GM12878 (cell line): ENCODE data around the gene HPS3. TPM values are rescaled to one million over a fixed set of nuclear protein-coding genes. Genes with fewer than 3 reads are reported as not detected.

ENCODE experiments used
- MTA3 ChIP-seq: IDR thresholded peaks from 2 replicates; pipeline ENCODE4 v1.6.1; 2012; ENCODE audit warnings: low read length, inconsistent platforms, borderline replicate concordance
- TAF1 ChIP-seq: IDR thresholded peaks from 2 replicates; pipeline ENCODE4 v1.6.1; 2011; ENCODE audit warnings: mild to moderate bottlenecking, low read depth, low read length, borderline replicate concordance
- WRNIP1 ChIP-seq: IDR thresholded peaks from 2 replicates; pipeline ENCODE4 v1.6.1; 2011; ENCODE audit warnings: low read depth, low read length, improper control_type of control experiment, borderline replicate concordance
- YBX1 ChIP-seq: fragments of 450-650 bp; IDR thresholded peaks from 2 replicates; pipeline ENCODE4 v1.6.1; 2016; ENCODE audit warnings: antibody characterized with exemption
- polyA plus RNA-seq, 11 experiments: library from polyadenylated mRNA; depleted of rRNA in 4 of 11; unstranded in 6 of 11; stranded (reverse) in 5 of 11; fragments of >200 nt; fragmentation: Nextera tagmentation in 4 of 11; fragmentation: Illumina TruSeq in 1 of 11; extraction: Ambion mirVana in 4 of 11; extraction: Trizol in 1 of 11; gene quantifications; 1 replicate in 1 of 11; 2 replicates in 10 of 11; pipeline versions ENCODE4 v1.2.1 to v1.2.3, GENCODE V29; 2011 to 2016; ENCODE audit warnings: inconsistent platforms in 2 of 11, missing spikeins in 2 of 11, low read depth in 1 of 11
- small RNA-seq: library from RNA; depleted of rRNA; stranded (forward); fragments of <200 nt; gene quantifications from one replicate; pipeline ENCODE3, GENCODE V24; 2014
- total RNA-seq, 4 experiments: library from RNA; depleted of rRNA in 3 of 4; stranded (reverse); fragments of >200 nt in 3 of 4; fragmentation: Illumina TruSeq in 1 of 4; extraction: Trizol in 1 of 4; gene quantifications; 2 replicates each; pipeline versions ENCODE4 v1.2.1 to v1.2.3, GENCODE V29; 2013 to 2021
- TF ChIP-seq, protein P1 (sequence below): IDR thresholded peaks from 2 replicates; pipeline ENCODE4 v1.6.1; 2012; ENCODE audit warnings: improper control_type of control experiment, low read depth, low read length; ENCODE audit not compliant: insufficient replicate concordance

Gene HPS3
- total and polyA plus RNA-seq, 10 of the 15 experiments (the other 5 are each of a cell fraction or from before 2014, with no cell fraction given) = 2.7 to 26.5 (median 14.8) TPM

- TF ChIP-seq, protein P1, sequence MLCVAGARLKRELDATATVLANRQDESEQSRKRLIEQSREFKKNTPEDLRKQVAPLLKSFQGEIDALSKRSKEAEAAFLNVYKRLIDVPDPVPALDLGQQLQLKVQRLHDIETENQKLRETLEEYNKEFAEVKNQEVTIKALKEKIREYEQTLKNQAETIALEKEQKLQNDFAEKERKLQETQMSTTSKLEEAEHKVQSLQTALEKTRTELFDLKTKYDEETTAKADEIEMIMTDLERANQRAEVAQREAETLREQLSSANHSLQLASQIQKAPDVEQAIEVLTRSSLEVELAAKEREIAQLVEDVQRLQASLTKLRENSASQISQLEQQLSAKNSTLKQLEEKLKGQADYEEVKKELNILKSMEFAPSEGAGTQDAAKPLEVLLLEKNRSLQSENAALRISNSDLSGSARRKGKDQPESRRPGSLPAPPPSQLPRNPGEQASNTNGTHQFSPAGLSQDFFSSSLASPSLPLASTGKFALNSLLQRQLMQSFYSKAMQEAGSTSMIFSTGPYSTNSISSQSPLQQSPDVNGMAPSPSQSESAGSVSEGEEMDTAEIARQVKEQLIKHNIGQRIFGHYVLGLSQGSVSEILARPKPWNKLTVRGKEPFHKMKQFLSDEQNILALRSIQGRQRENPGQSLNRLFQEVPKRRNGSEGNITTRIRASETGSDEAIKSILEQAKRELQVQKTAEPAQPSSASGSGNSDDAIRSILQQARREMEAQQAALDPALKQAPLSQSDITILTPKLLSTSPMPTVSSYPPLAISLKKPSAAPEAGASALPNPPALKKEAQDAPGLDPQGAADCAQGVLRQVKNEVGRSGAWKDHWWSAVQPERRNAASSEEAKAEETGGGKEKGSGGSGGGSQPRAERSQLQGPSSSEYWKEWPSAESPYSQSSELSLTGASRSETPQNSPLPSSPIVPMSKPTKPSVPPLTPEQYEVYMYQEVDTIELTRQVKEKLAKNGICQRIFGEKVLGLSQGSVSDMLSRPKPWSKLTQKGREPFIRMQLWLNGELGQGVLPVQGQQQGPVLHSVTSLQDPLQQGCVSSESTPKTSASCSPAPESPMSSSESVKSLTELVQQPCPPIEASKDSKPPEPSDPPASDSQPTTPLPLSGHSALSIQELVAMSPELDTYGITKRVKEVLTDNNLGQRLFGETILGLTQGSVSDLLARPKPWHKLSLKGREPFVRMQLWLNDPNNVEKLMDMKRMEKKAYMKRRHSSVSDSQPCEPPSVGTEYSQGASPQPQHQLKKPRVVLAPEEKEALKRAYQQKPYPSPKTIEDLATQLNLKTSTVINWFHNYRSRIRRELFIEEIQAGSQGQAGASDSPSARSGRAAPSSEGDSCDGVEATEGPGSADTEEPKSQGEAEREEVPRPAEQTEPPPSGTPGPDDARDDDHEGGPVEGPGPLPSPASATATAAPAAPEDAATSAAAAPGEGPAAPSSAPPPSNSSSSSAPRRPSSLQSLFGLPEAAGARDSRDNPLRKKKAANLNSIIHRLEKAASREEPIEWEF = no peak
- no peak for TF ChIP-seq YBX1
- TF ChIP-seq WRNIP1 = no peak
- TF ChIP-seq TAF1 = no peak
- no peak for TF ChIP-seq MTA3
- TF ChIP-seq, all 136 proteins: peak for 0
These were observed 92.5 kb downstream of the HPS3 start, which contains the start of gene CP (continued) for GRCh38 chr3:149221783-149222517.

Small RNA genes within 50 kb of the gene (small RNA-seq; reads per million reads assigned to genes)
- not detected for gene RF00019

Other genes starting within 250 kb of the HPS3 start
- 12.0 and 16.0 TPM in 2 replicates for gene GYG1, start 138.1 kb upstream of the HPS3 start, total RNA-seq (2014; rRNA removed)
- 18.8 and 19.7 TPM in 2 replicates for gene GYG1, start 138.1 kb upstream of the HPS3 start, total RNA-seq (2014; rRNA removed; fragmentation: Illumina TruSeq; extraction: Trizol)
- gene GYG1, start 138.1 kb upstream of the HPS3 start, total RNA-seq (2021) = 21.1 and 22.4 TPM in 2 replicates
- 16.9 and 18.2 TPM in 2 replicates for gene GYG1, start 138.1 kb upstream of the HPS3 start, polyA plus RNA-seq (2011; rRNA removed)
- 26.4 and 26.6 TPM in 2 replicates for gene GYG1, start 138.1 kb upstream of the HPS3 start, polyA plus RNA-seq (2014; fragmentation: Illumina TruSeq; extraction: Trizol)
- gene GYG1, start 138.1 kb upstream of the HPS3 start, polyA plus RNA-seq (2014; fragmentation: Nextera tagmentation; extraction: Ambion mirVana) = 10 to 100 TPM; 23.4 to 36.7 TPM
- 11.8 and 13.0 TPM in 2 replicates for gene GYG1, start 138.1 kb upstream of the HPS3 start, polyA plus RNA-seq (2014; rRNA removed)
- gene GYG1, start 138.1 kb upstream of the HPS3 start, polyA plus RNA-seq (2016; fragmentation: Nextera tagmentation; extraction: Ambion mirVana) = 10 to 100 TPM; 33.9 to 38.9 TPM
- gene HLTF, start 43.1 kb upstream of the HPS3 start, total RNA-seq (2014; rRNA removed) = 30.5 and 38.4 TPM in 2 replicates
- gene HLTF, start 43.1 kb upstream of the HPS3 start, total RNA-seq (2014; rRNA removed; fragmentation: Illumina TruSeq; extraction: Trizol) = 41.6 and 44.6 TPM in 2 replicates
- gene HLTF, start 43.1 kb upstream of the HPS3 start, total RNA-seq (2021) = 40.1 and 43.0 TPM in 2 replicates
- gene HLTF, start 43.1 kb upstream of the HPS3 start, polyA plus RNA-seq (2011; rRNA removed) = 32.8 and 60.8 TPM in 2 replicates
- 30.4 and 35.8 TPM in 2 replicates for gene HLTF, start 43.1 kb upstream of the HPS3 start, polyA plus RNA-seq (2014; fragmentation: Illumina TruSeq; extraction: Trizol)
- gene HLTF, start 43.1 kb upstream of the HPS3 start, polyA plus RNA-seq (2014; fragmentation: Nextera tagmentation; extraction: Ambion mirVana) = 10 to 100 TPM; 13.7 to 26.8 TPM
- 17.9 and 24.7 TPM in 2 replicates for gene HLTF, start 43.1 kb upstream of the HPS3 start, polyA plus RNA-seq (2014; rRNA removed)
- 10 to 100 TPM; 43.6 to 50.4 TPM for gene HLTF, start 43.1 kb upstream of the HPS3 start, polyA plus RNA-seq (2016; fragmentation: Nextera tagmentation; extraction: Ambion mirVana)
- not detected in 2 replicates for gene CP, start 92.2 kb downstream of the HPS3 start, total RNA-seq (2014; rRNA removed)
- not detected in 2 replicates for gene CP, start 92.2 kb downstream of the HPS3 start, total RNA-seq (2014; rRNA removed; fragmentation: Illumina TruSeq; extraction: Trizol)
- gene CP, start 92.2 kb downstream of the HPS3 start, total RNA-seq (2021) = 0.51 and 1.2 TPM in 2 replicates
- 0.06 TPM in 1 of 2 replicates, not detected in the other for gene CP, start 92.2 kb downstream of the HPS3 start, polyA plus RNA-seq (2011; rRNA removed)
- gene CP, start 92.2 kb downstream of the HPS3 start, polyA plus RNA-seq (2014; fragmentation: Illumina TruSeq; extraction: Trizol) = not detected in 2 replicates
- gene CP, start 92.2 kb downstream of the HPS3 start, polyA plus RNA-seq (2014; fragmentation: Nextera tagmentation; extraction: Ambion mirVana) = under 1 TPM in 1 of 2 experiments, not detected in 1; 0.14 TPM
- not detected in 2 replicates for gene CP, start 92.2 kb downstream of the HPS3 start, polyA plus RNA-seq (2014; rRNA removed)
- under 1 TPM; 0.21 to 0.39 TPM for gene CP, start 92.2 kb downstream of the HPS3 start, polyA plus RNA-seq (2016; fragmentation: Nextera tagmentation; extraction: Ambion mirVana)
- not detected in 2 replicates for gene TM4SF18, start 204.0 kb downstream of the HPS3 start, total RNA-seq (2014; rRNA removed)
- not detected in 2 replicates for gene TM4SF18, start 204.0 kb downstream of the HPS3 start, total RNA-seq (2014; rRNA removed; fragmentation: Illumina TruSeq; extraction: Trizol)
- gene TM4SF18, start 204.0 kb downstream of the HPS3 start, total RNA-seq (2021) = not detected in 2 replicates
- not detected in 2 replicates for gene TM4SF18, start 204.0 kb downstream of the HPS3 start, polyA plus RNA-seq (2011; rRNA removed)
- 0.01 TPM in 1 of 2 replicates, not detected in the other for gene TM4SF18, start 204.0 kb downstream of the HPS3 start, polyA plus RNA-seq (2014; fragmentation: Illumina TruSeq; extraction: Trizol)
- not detected for gene TM4SF18, start 204.0 kb downstream of the HPS3 start, polyA plus RNA-seq (2014; fragmentation: Nextera tagmentation; extraction: Ambion mirVana)
- gene TM4SF18, start 204.0 kb downstream of the HPS3 start, polyA plus RNA-seq (2014; rRNA removed) = not detected in 2 replicates
- not detected for gene TM4SF18, start 204.0 kb downstream of the HPS3 start, polyA plus RNA-seq (2016; fragmentation: Nextera tagmentation; extraction: Ambion mirVana)
- gene TM4SF1, start 248.0 kb downstream of the HPS3 start, total RNA-seq (2014; rRNA removed) = not detected in 2 replicates
- gene TM4SF1, start 248.0 kb downstream of the HPS3 start, total RNA-seq (2014; rRNA removed; fragmentation: Illumina TruSeq; extraction: Trizol) = not detected in 2 replicates
- gene TM4SF1, start 248.0 kb downstream of the HPS3 start, total RNA-seq (2021) = 0.56 and 1.2 TPM in 2 replicates
- 0.05 TPM in 1 of 2 replicates, not detected in the other for gene TM4SF1, start 248.0 kb downstream of the HPS3 start, polyA plus RNA-seq (2011; rRNA removed)
- gene TM4SF1, start 248.0 kb downstream of the HPS3 start, polyA plus RNA-seq (2014; fragmentation: Illumina TruSeq; extraction: Trizol) = not detected in 2 replicates
- gene TM4SF1, start 248.0 kb downstream of the HPS3 start, polyA plus RNA-seq (2014; fragmentation: Nextera tagmentation; extraction: Ambion mirVana) = not detected
- gene TM4SF1, start 248.0 kb downstream of the HPS3 start, polyA plus RNA-seq (2014; rRNA removed) = not detected in 2 replicates
- gene TM4SF1, start 248.0 kb downstream of the HPS3 start, polyA plus RNA-seq (2016; fragmentation: Nextera tagmentation; extraction: Ambion mirVana) = not detected